OCI-LY3 (cell line): ENCODE data around the gene SAMD4A.

ENCODE experiments used
- EZH2phosphoT487 ChIP-seq: fragments of 200-600 bp; shearing (Covaris generic); IDR thresholded peaks from 2 replicates; pipeline ENCODE4 v1.6.1; 2018; ENCODE audit warnings: antibody characterized with exemption, mixed run types, low read depth
- TF ChIP-seq, protein P1 (sequence below): fragments of 200-600, 300-600 bp; sonication (generic); IDR thresholded peaks from 2 replicates; pipeline ENCODE4 v1.5.1; 2014; ENCODE audit warnings: antibody characterized with exemption, low read length, low read depth

DNA sequence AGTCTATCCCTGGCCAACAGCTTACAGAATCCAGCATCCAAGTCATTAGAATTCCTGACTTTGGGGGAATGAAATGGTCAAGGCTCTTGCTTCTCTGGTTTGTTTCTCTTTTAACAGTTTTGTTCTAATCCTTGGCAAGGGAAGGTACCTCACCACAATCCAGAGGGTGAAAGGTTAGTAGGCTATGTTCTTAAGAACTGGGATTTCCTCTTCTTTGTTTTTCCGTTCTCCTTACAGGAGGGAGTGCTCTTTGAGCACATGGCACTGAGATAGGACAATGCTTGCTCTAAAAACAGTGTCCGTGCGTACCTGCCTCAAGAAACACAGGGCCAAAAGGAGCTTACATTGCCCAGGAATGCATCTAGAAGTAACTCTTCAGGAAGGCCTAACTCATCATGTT is 179.1 kb downstream of the SAMD4A start:
- TF ChIP-seq, protein P1, sequence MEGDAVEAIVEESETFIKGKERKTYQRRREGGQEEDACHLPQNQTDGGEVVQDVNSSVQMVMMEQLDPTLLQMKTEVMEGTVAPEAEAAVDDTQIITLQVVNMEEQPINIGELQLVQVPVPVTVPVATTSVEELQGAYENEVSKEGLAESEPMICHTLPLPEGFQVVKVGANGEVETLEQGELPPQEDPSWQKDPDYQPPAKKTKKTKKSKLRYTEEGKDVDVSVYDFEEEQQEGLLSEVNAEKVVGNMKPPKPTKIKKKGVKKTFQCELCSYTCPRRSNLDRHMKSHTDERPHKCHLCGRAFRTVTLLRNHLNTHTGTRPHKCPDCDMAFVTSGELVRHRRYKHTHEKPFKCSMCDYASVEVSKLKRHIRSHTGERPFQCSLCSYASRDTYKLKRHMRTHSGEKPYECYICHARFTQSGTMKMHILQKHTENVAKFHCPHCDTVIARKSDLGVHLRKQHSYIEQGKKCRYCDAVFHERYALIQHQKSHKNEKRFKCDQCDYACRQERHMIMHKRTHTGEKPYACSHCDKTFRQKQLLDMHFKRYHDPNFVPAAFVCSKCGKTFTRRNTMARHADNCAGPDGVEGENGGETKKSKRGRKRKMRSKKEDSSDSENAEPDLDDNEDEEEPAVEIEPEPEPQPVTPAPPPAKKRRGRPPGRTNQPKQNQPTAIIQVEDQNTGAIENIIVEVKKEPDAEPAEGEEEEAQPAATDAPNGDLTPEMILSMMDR = no peak
- no peak for TF ChIP-seq EZH2phosphoT487
